HS-5 (cell line): ENCODE data around the gene BRI3BP.
"Not testable (repeated sequence)": the region's sequence is repeated elsewhere in the genome, so short reads cannot be mapped to it uniquely, and the experiment has no call there.

Experiments
- DNase-seq: peaks from one replicate; pipeline ENCODE4 v3.0.0-alpha.2; 2012; ENCODE audit warnings: low read depth

Gene BRI3BP

DNA sequence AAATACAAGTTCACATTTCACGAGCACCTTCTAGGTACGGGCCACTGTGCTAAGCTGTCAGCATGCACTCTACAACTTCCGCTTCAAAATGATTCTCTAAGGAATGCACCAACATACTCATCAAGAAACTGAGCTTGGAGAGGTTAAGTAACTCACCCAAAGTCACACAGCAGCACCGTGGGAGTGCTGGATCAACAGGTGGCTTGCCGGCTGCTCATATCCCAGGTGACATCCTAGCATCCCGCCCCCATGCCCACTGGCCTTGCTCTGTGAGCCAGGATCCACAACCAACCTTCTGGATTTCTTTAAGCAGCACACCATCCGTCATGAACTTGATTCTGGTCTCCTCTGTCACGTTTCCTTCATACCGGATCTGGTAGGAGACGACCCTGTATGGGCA is 21.2 kb upstream of the BRI3BP start:
- no peak for DNase-seq

DNA sequence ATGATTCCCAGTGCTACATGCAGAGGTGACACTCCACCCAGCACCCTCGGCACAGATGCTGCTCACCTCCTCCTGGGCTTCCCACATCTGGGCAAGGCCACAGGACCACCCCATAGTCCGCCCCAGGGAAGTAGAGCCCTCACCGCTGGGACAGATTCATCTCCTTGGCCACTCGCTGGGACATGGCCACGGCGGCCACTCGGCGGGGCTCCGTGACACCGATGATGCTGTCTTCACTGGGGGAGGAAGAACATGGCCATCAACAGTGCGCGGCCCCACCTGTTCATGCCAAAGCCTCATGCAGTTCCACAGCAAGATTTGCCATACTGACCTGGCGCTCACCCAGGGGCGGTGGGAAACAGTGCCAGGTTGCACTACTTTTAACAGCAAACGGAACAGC is 18.2 kb upstream of the BRI3BP start:
- no peak for DNase-seq

DNA sequence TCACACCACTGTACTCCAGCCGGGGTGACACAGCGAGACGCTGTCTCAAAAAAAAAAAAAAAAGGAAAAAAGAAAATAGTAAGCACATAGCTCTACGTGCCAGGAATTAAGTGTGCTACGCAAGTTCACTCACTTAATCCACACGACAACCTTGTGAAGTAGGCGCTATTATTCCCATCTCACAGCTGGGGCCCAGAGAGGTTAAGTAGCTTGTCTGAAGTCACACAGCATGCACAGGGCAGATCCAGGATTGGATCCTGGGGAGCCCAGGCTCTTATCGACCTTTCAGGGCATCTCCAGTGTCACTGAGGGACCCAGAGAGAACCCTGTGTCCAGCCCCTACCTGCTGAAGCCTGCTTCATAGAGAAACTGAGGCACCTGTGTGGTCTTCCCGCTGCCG is 16.4 kb upstream of the BRI3BP start:
- no peak for DNase-seq

DNA sequence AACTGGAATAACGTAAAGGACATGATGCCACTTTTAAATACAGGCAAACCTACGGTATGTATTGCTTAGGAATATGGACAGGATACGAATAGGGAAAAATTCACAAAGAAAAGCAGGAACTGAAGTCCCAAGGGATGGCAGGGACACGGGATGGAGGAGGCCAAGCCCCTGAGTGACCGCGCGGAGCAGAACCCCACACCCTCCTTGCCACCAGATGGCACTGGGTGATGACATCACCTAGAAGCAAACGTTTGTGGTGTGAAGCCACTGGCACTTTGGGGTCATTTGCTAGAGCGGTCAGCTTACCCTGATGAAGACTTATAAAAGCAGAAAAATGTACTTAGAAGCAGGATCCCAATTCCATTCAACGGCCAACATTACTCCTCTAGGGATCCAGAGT is 13.9 kb upstream of the BRI3BP start:
- no peak for DNase-seq

DNA sequence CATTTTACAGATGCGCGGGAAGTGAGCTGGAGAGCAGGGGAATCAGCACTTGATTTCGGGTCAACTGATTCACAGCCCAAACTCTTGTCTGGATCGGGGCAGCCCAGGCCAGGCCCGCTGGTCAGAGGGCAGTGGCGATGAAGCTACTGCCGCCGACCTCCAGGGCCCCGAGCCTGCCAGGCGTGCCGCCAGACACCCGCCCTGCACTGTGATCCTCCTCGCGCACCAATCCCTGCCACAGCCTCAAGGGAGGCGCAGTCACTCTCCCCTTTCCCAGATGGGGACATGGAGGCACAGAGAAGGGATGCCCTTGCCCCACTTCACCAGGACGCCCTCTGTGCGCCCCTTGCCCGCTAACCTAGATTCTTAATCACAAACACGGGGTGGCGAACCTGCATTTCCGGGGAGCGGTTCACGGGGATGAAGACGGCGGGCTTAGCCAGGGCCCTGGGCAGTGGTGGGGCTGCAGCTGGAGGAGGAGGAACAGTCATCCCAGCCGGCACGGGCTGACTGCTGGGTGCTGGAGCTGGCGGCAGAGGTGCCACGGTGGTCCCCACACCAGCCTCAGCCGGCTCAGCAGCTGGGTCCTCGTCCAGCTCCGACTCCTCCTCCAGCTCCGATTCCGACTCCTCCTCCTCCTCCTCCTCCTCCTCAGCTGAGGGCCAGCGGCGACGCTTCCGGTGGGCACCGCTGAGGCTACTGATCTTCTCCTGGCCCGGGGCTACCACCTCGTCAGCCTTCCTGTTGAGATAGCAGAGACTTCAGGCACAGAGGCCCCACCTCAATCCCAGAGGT is 13.2 kb upstream of the BRI3BP start:
- no peak for DNase-seq

DNA sequence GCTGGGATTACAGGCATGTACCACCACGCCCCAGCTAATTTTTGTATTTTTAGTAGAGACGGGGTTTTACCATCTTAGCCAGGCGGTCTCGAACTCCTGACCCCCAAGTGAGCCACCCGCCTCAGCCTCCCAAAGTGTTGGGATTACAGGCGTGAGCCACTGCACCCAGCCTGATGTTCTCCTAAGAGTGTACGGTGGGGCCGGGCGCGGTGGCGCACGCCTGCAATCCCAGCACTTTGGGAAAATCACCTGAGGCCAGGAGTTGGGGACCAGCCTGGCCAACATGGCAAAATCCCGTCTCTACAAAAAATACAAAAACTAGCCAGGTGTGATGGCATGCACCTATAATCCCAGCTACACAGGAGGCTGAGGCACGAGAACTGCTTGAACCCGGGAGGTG is 6.6 kb upstream of the BRI3BP start:
- DNase-seq, result not testable (repeated sequence)

DNA sequence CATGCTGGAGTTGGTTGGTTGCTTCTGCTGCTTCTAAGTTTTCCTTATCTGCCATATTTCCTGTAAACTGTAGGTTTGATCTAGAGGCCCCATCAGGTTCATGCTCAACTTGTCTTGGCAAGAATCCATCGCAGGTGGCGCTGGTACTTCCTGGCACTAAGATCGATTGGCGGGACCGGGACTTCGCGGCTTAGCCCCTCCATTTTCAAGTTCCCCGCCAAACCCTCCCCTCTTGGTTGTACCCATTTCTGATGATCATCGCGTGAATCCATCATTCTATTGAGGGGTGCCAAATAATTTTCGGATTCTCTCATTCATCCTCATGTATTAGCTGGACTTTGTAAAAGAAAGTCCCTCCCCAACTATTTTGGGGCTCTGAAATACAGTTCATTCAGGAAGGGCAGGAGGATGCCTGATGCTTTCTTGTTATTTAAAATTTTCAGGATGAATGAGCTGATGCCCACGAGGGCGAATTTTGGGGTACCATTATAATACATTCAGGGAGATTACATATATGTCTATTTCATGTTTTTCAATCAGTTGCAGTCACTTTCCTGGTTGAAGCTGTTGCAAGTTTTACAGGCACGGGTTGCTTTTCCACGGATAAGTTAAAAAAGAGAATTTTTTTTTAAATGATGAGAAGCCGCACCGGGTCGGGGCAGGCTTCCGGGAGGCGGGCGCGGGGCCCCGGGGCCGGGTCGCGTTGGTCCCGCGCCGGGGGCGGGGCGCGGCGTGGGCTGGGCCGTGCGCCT is 395 bp upstream of the BRI3BP start:
- no peak for DNase-seq

DNA sequence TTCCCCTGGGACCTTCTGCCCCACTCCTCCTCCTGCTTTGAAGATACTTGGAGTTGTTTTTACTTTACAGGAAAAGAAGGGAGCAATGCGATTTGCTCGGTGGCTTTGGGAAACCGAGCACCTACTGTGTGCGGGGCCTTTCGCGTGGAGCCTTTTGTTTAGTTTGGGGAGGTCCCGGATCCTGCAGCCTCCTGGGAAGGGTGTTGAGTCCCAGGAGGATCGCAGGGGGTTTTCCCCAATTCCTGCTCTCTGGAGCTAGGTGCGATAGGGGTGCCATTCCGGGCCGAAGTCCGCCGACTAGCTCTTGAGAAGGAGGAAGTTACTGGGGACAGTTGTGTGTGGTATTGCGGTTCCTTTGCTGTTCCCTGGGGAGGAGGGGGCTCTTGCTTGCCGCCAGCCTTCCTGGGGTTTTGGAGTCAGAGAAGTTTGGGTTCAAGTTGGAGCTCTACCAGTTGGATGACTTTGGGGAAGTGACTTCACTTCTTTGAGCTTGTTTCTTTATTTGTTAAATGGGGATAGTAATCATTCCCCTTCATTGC is 1.1 kb downstream of the BRI3BP start:
- DNase-seq, result no peak

DNA sequence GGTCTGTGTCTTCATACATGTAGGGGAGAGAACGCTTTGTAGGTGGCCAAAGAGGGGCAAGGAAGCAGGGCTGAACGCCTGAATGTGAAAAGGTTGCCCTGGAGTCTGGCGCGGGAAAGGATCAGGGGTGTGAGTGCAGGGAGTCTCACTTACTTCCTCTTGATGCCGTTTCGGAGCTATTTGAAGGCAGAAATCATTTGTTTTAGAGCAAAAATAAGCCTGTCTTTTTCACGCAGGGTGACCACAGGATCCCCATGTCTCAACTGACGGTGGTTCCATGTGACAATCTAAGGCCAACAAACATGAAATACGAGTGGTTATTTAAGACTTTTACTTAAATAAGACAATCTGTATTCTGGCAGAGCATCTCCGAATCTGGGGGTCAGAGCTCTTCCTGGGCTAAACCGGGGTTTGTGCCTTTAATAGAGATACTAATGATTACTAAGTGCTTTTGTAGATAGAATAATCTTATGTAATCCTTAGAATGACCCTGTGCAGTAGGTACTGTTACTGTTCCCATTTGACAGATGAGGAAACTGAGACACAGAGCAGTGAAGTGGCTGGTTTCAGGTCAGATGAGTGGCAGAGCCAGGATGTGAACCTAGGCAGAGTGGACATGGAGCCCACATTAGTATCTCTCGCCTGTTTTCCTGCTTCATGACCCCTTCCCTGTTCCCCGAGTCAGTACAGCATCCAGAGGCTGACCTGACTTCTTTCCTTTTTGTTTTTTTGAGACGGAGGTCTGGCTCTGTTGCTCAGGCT is 1.9 kb downstream of the BRI3BP start:
- no peak for DNase-seq

DNA sequence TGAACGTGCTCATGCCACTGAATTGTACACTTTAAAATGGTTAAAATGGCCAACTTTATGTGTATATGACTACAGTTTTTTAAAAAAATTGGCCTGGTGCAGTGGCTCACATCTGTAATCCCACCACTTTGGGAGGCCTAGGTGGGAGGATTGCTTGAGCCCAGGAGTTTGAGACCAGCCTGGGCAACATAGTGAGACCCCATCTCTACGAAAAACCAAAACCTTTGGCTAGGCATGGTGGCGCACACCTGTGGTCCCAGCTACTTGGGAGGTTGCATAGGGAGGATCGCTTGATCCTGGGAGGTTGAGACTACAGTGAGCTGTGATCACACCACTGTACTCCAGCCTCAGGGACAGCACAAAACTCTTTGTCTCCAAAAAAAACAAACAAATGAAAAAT is 5.3 kb downstream of the BRI3BP start:
- DNase-seq, result no peak

DNA sequence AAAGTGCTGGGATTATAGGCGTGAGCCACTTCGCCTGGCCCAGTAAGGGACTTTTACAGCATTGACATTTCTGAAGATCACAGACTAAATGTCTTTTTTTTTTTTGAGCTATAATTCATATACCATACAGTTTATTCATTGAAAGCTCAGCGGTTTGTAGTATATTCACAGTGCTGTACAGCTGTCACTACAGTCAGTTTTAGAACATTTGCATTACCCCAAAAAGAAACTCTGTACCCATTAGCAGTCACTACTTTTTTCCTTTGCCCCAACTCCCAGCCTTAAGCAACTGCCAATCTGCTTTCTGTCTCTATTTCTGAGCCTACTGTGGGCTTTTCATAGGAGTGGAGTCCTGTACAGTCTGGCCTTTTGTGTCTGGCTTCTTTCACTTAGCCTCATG is 8.2 kb downstream of the BRI3BP start:
- DNase-seq, result no peak

DNA sequence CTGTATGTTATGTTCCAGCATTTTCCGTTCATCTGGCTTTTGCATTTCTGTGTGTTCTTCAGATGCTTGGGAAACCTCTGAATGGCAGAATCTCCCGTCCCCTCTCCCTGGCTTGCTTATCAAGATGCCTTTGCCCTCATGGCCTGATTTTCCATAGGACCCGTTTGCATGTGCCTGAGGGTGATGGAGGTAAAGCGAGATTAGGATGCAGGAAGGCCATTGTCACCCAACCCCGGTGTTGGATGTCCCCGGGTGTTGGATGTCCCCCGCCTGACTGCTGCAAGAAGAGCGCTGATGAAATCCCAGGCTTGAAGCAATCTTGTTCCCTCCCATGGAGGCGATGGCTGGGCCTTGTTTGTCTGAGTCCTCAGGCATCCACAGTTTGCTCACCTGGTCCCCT is 9.6 kb downstream of the BRI3BP start:
- DNase-seq, result no peak

DNA sequence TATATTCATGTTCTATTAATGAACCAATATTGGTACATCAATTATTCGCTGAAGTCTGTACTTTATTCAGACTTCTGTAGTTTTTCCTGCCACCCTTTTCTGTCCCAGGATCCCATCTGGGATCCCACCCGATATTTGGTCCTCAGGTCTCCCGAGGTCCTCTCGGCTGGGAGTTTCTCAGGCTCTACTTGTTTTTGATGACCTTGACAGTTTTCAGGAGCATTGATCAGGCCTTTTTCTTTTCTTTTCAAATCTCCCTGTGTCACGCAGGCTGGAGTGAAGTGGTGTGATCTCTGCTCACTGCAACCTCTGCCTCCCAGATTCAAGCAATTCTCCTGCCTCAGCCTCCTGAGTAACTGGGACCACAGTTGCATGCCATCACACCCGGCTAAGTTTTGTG is 11.2 kb downstream of the BRI3BP start:
- no peak for DNase-seq

DNA sequence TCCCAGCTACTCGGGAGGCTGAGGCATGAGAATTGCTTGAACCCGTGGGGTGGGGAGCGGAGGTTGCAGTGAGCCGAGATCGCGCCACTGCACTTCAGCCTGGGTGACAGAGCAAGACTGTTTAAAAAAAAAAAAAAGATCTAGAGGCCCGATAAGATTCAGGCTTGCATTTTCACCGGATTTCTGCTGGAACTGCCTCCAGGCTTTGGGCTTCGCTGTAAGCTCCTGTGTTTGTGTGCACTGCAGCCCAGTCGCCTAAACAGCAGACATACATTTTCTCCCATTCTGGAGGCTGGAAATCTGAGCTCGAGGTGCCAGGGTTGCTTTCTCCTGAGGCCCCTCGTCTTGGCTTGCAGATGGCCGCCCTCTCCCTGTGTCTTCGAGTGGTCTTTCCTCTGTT is 12.2 kb downstream of the BRI3BP start:
- no peak for DNase-seq

DNA sequence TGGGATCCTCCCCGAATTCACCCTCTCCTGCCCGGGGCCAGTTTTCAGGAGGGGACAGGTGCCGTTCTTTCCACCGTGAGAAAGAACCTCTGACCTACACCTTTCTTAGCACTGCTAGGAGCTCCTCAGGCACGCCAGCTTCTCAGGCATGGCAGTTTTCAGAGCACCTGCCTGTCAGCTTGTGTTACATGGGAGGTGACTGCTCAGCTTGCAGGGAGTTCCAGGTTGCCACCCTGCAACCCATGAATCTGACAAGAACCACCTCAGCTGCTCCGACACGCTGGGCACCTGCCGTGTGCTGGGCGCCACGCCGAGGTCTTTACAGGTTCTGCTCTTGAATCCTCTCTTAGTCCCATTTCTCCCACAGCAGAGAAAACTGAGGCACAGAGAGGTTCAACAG is 12.9 kb downstream of the BRI3BP start:
- no peak for DNase-seq

DNA sequence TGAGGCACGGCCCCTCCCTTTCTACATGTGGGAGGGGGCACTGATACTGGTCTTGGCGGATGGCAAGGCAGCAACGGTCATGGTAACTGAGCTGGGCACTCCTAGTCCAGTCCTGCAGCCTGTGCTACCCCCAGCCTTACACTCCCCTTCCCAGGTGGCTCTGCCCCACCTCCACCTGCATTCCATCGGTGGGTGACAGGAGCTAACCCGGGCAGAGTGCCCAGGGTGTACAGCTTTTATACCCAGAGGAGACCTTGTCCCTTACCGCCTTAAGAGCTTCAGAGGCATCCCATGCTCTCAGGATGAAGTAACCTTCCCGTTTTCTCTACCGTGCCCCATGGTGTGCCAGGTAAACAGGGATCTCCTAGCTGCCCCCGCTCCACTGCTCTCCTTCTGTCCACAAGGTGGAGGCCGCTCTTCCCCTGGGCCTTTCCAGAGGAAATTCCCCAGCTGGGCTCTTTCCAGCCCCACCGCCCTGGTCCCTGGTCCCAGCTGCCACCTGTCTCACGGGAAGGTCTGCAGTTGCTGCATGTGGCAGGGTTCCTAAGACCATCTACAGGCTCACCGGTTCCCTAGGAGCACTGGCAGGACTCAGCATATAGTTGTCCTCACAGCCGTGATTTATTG is 20.5 kb downstream of the BRI3BP start:
- no peak for DNase-seq

DNA sequence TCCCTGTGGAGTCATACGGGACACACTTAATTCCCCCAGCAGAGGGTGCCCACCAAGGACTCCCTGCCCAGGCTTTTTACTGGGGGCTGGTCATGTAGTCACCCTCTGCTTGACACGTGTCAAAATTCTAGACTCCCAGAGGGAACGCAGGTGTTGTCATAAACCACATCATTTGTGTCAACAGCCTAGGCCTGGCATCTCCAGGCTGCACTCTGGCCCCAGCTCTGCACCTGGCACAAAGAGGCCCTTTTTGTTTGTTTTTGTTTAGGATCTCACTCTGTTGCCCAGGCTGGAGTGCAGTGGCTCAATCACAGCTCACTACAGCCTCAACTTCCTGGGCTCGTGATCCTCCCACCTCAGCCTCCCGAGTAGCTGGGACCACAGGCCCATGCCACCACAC is 21.1 kb downstream of the BRI3BP start:
- no peak for DNase-seq

DNA sequence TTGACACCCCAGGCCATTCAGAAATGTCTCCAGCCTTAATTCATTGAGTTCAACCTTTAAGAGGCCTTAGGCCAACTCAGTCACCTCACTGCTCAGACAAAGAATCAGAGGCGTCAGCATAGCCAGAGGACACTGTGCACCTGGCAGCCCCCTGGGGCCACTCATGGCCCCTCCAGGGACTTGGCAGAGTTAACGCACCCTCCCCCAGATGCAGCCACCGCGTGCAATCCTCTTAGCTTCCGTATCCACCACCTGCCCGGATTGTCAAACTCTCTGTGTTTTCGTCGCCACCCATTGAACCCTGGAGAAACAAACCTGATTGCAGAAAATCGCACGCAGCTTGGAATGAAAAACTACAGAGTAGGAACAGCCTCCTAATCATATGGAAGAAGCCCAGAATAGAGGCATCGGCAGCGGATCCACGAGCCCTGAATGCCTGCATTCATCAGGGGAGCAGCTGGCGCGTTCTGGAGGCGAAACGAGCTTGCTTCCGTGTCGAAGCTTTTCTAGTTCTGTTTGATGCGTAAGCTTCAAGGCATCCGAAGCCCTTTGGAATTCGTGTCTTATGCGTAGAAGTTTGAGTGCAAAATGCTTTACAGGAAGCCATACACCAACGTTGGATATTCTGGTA is 22.4 kb downstream of the BRI3BP start:
- DNase-seq, result no peak

DNA sequence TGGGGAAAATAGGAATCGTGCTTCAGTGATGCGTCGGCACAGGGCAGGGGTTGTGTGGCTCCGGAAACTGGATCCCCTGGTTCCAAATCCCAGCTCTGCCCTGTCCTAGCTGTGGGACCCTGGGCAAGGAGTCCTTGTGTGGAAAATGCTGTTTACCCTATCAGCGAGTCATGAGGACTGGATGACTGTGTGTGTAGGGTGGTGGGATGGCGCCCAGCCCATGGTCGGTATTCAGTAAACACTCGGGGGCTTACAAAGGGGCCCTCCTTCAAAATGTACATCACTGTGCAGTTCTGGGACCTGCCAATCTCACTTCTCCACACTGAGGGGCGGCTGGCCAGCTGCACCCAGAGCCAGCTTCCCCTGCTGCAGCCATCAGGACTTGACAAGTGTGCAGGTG is 24.4 kb downstream of the BRI3BP start:
- no peak for DNase-seq

DNA sequence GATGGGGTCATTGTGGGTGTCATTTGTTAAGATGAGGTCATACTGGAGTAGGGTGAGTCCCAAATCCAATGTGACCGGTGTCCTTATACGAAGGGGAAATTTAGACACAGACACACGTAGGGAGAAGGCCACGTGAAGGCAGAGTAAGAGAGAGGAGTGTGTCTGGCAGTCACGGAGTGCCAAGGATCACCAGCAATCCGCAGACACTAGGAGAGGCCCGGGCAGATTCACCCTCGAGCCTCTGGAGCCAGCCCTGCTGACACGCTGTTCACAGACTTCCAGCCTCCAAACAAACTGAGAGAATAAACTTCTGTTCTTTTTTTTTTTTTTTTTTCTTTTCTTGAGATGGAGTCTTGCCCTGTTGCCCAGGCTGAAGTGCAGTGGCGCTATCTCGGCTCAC is 24.9 kb downstream of the BRI3BP start:
- no peak for DNase-seq

DNA sequence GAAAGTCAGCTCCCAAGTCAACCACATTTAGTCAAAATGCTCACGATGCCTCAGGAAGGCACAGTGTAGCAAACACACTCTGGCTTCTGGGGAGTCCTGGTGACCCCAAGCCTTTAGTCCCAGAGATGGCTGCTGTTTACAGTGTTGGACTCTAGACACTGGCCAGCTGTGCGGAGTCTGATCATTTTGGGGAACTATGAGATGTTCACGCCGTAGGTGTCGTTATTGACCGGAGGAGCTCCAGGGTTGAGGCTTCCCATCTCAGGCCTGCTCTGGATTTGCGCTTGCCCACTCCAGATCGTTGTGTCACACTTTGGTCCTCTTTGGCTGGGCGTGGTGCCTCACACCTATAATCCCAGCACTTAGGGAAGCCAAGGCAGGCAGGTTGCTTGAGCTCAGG is 27.7 kb downstream of the BRI3BP start:
- DNase-seq, result no peak

DNA sequence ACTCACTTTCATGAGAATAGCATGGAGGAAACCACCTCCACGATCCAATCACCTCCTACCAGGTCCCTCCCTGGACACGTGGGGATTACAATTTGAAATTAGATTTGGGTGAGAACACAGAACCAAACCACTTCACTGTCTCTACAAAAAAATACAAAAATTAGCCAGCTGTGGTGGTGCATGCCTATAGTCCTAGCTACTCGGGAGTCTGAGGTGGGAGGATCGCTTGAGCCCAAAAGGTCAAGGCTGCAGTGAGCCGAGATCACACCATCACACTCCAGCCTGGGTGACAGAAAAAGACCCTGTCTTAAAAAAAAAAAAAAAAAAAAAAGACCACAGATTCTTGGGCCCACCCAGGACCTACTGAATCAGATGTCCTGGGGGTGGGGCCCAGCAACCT is 28.3 kb downstream of the BRI3BP start:
- DNase-seq, result no peak
